IMR-90 (cell line): ENCODE measurements around the gene TPPP3. TPM values are rescaled to one million over a fixed set of nuclear protein-coding genes. Genes with fewer than 3 reads are reported as not detected.

Experiments
- ATAC-seq: fragments of 200-7000 bp; cut with Tn5 transposase; 2 replicates; pipeline ENCODE4 v1.9.1; 2020; ENCODE audit warnings: low read depth, mild to moderate bottlenecking, moderate library complexity
- BruUV-seq: library from RNA; stranded (reverse); fragments of 400-500 nt; replicated peaks from 2 replicates; lab custom pipeline; 2021; lab: Mats Ljungman, UMichigan
- CTCF ChIA-PET: fragments of 300-600 bp; formaldehyde crosslinking; extraction: SDS; loops from one replicate; lab custom pipeline; 2021; ENCODE audit warnings: antibody characterized with exemption; lab: Yijun Ruan, JAX
- POLR2A ChIA-PET: fragments of 300-600 bp; sonication (Branson Sonifier 250); formaldehyde crosslinking; loops from one replicate; lab custom pipeline; 2022; ENCODE audit warnings: antibody characterized with exemption; ENCODE audit not compliant: unreplicated experiment; lab: Charles Lee
- DNase-seq: peaks from one replicate; pipeline ENCODE4 v3.0.0; 2013
- H2AFZ ChIP-seq: replicated peaks from 2 replicates; pipeline ENCODE3; 2013; ENCODE audit warnings: low read length, mild to moderate bottlenecking; ENCODE audit not compliant: poor library complexity
- H2AK5ac ChIP-seq: 2 replicates; pipeline ENCODE4 v1.6.1; 2013; ENCODE audit warnings: low read depth, low read length, inconsistent platforms
- H2AK9ac ChIP-seq: replicated peaks from 2 replicates; pipeline ENCODE3; 2013; ENCODE audit warnings: mild to moderate bottlenecking, low read depth, low read length, moderate library complexity; ENCODE audit not compliant: poor library complexity
- H2BK120ac ChIP-seq: 2 replicates; pipeline ENCODE4 v1.6.1; 2013; ENCODE audit warnings: low read depth, low read length, inconsistent platforms
- H2BK15ac ChIP-seq: 3 replicates; pipeline ENCODE4 v1.6.1; 2013; ENCODE audit warnings: low read depth, low read length, inconsistent platforms
- H2BK20ac ChIP-seq: 2 replicates; pipeline ENCODE4 v1.6.1; 2013; ENCODE audit warnings: low read depth, mild to moderate bottlenecking, inconsistent platforms, low read length, moderate library complexity
- H2BK5ac ChIP-seq: 2 replicates; pipeline ENCODE4 v1.6.1; 2013; ENCODE audit warnings: mild to moderate bottlenecking, low read depth, low read length, inconsistent platforms; ENCODE audit not compliant: poor library complexity, severe bottlenecking
- H3K14ac ChIP-seq: replicated peaks from 2 replicates; pipeline ENCODE4 v1.6.1; 2013; ENCODE audit warnings: low read depth, low read length, inconsistent platforms
- H3K18ac ChIP-seq: 2 replicates; pipeline ENCODE4 v1.6.1; 2013; ENCODE audit warnings: low read depth, low read length, control low read depth
- H3K23ac ChIP-seq: 2 replicates; pipeline ENCODE4 v1.6.1; 2013; ENCODE audit warnings: low read depth, low read length, inconsistent platforms
- H3K27ac ChIP-seq: 2 replicates; pipeline ENCODE4 v1.5.1; 2013; ENCODE audit warnings: mild to moderate bottlenecking, control low read depth, low read length; ENCODE audit not compliant: insufficient read depth
- H3K27me3 ChIP-seq: 2 replicates; pipeline ENCODE4 v1.6.1; 2013; ENCODE audit warnings: low read length; ENCODE audit not compliant: control insufficient read depth, insufficient read depth
- H3K36me3 ChIP-seq: 2 replicates; pipeline ENCODE4 v1.6.1; 2013; ENCODE audit warnings: low read length, mixed read lengths; ENCODE audit not compliant: control insufficient read depth, insufficient read depth
- H3K4ac ChIP-seq: 2 replicates; pipeline ENCODE4 v1.6.1; 2013; ENCODE audit warnings: low read depth, low read length, inconsistent platforms
- H3K4me1 ChIP-seq: 2 replicates; pipeline ENCODE4 v1.6.1; 2013; ENCODE audit warnings: low read length, mixed read lengths; ENCODE audit not compliant: control insufficient read depth, insufficient read depth
- H3K4me2 ChIP-seq: 2 replicates; pipeline ENCODE4 v1.6.1; 2013; ENCODE audit warnings: low read depth, mild to moderate bottlenecking, control low read depth, low read length, moderate library complexity
- H3K4me3 ChIP-seq: 2 replicates; pipeline ENCODE4 v1.5.1; 2013; ENCODE audit warnings: low read depth, mild to moderate bottlenecking, control low read depth, low read length, moderate library complexity; ENCODE audit not compliant: insufficient read depth
- H3K56ac ChIP-seq: 2 replicates; pipeline ENCODE4 v1.6.1; 2013; ENCODE audit warnings: low read length, inconsistent platforms; ENCODE audit not compliant: insufficient read depth; ENCODE audit errors: extremely low read depth
- H3K79me1 ChIP-seq, 2 experiments: 2 replicates each; pipeline ENCODE4 v1.6.1; 2013; ENCODE audit warnings: low read length in 2 of 2, inconsistent platforms in 1 of 2, low read depth in 1 of 2
- H3K9ac ChIP-seq: 2 replicates; pipeline ENCODE4 v1.6.1; 2013; ENCODE audit warnings: low read depth, low read length, control low read depth
- H3K9me1 ChIP-seq: 2 replicates; pipeline ENCODE4 v1.6.1; 2013; ENCODE audit warnings: low read length, inconsistent platforms; ENCODE audit not compliant: insufficient read depth
- H3K9me3 ChIP-seq: 2 replicates; pipeline ENCODE4 v1.6.1; 2013; ENCODE audit warnings: low read length; ENCODE audit not compliant: control insufficient read depth, insufficient read depth
- H4K20me1 ChIP-seq: 2 replicates; pipeline ENCODE4 v1.6.1; 2013; ENCODE audit warnings: low read length, inconsistent platforms; ENCODE audit not compliant: insufficient read depth
- H4K5ac ChIP-seq: 2 replicates; pipeline ENCODE4 v1.6.1; 2013; ENCODE audit warnings: mild to moderate bottlenecking, low read depth, low read length, control low read depth
- H4K8ac ChIP-seq, 2 experiments: 2 replicates each; pipeline ENCODE4 v1.6.1; 2013; ENCODE audit warnings: low read depth in 2 of 2, low read length in 2 of 2, control low read depth in 1 of 2, inconsistent platforms in 1 of 2
- H4K91ac ChIP-seq: 2 replicates; pipeline ENCODE4 v1.6.1; 2013; ENCODE audit warnings: low read depth, low read length, inconsistent platforms; ENCODE audit not compliant: insufficient read depth
- MAZ ChIP-seq: IDR thresholded peaks from 2 replicates; pipeline ENCODE4 v1.6.1; 2012; ENCODE audit warnings: low read depth, mild to moderate bottlenecking, low read length, improper control_type of control experiment, moderate library complexity, borderline replicate concordance
- RAD21 ChIP-seq: IDR thresholded peaks from 2 replicates; pipeline ENCODE4 v1.6.1; 2012; ENCODE audit warnings: low read length, improper control_type of control experiment
- RCOR1 ChIP-seq: IDR thresholded peaks from 2 replicates; pipeline ENCODE4 v1.6.1; 2012; ENCODE audit warnings: mild to moderate bottlenecking, low read length, improper control_type of control experiment; ENCODE audit not compliant: insufficient replicate concordance
- SMC3 ChIP-seq: fragments of 150-350 bp; IDR thresholded peaks from 2 replicates; pipeline ENCODE4 v1.6.1; 2016; ENCODE audit warnings: low read depth, mild to moderate bottlenecking, antibody characterized with exemption, low read length, moderate library complexity
- WGBS, 2 experiments: methylation state at CpG; one replicate each; pipeline versions ENCODE4 v1.1.5 to v1.1.7; 2013; ENCODE audit warnings: missing lambda C conversion rate in 2 of 2; ENCODE audit not compliant: insufficient read length in 1 of 2; ENCODE audit errors: extremely low coverage in 2 of 2; 5-methylcytosine and 5-hydroxymethylcytosine counted together
- dilution Hi-C: fragments of 300-500 bp; cut with HindIII; formaldehyde crosslinking; loops from one replicate; pipeline ENCODE4 v1.14.3; 2018; ENCODE audit warnings: low sequenced_read_pairs; ENCODE audit not compliant: unreplicated experiment
- in situ Hi-C: fragments of 300-500 bp; cut with MboI; formaldehyde crosslinking; loops from 3 replicates; pipeline ENCODE4 v1.14.3; 2019; ENCODE audit warnings: low sequenced_read_pairs, inconsistent platforms, mixed read lengths
- intact Hi-C: fragments of 100-400 bp; cut with micrococcal nuclease; formaldehyde crosslinking; loops from 2 replicates; pipeline ENCODE4 v1.10.0; 2022
- polyA plus RNA-seq, 3 experiments: library from polyadenylated mRNA; depleted of rRNA; stranded (reverse); fragments of >200 nt; gene quantifications; 2 replicates each; pipeline ENCODE4 v1.2.3, GENCODE V29; 2012; ENCODE audit warnings: low replicate concordance in 1 of 3
- total RNA-seq: library from RNA; depleted of rRNA; stranded (reverse); fragments of >200 nt; gene quantifications from 2 replicates; pipeline ENCODE4 v1.2.3, GENCODE V29; 2012
- TF ChIP-seq, protein P1 (sequence below): conservative IDR thresholded peaks from 2 replicates; pipeline ENCODE4 v1.5.1; 2012; ENCODE audit warnings: mild to moderate bottlenecking, low read depth, low read length, improper control_type of control experiment

TPPP3 gene
- total and polyA plus RNA-seq, 2 of the 4 experiments (the other 2 are of a cell fraction): 0.54 to 2.4 TPM

DNA sequence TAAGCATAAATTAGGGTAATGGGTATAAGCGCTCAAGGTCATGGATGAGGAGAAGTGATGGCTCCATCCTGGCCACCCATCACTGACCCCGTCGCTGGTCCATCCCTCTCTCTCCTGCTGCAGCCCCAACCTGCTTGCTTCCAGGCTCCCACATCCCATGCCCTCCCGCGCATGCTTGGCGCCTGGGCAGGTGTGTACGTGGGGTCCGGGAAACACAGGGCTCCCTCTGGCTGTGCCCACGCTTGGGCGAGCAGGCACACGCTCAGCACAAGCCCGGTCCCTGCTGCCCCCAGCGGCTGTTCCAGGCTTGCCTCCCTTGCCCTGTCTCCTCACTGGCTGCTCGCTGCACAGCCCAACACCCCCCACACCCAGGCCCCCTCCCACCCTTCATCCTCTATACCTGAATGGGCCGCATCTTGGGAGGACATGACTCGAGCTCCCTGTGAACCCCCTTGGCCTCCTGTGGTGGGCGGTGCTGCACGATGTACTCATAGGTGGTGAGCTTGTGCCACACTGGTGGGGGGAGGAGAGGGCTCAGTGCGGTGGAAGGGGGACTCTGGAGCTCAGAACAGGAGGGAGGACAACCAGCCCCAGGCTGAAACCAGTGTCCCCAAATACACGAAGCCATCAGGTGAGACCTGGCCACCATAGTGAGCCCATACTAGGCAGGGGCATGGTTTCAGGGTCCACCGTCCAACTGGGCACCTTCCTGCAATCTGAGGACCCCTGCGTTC lies 4.7 kb upstream of the TPPP3 start:
- no peak overlapping the region for H3K4ac ChIP-seq
- H4K5ac ChIP-seq: no peak overlapping the region
- DNase-seq: no peak
- no peak overlapping the region for H4K8ac ChIP-seq
- H2AK9ac ChIP-seq: no peak overlapping the region
- H2AFZ ChIP-seq: no peak overlapping the region
- H3K14ac ChIP-seq: no peak overlapping the region
- H3K4me1 ChIP-seq: peaks cover 14% of the 10 kb centered on the region
- in situ Hi-C loops (no loop called here), dilution Hi-C loops (no loop called here), intact Hi-C loops (loop anchor here (2.0 kb wide), 1 partner anchor 137 kb away; no protein-coding TSS in a partner anchor)
- no peak overlapping the region for H3K9ac ChIP-seq
- peaks cover under 1% of the 10 kb centered on the region; the same call in 1 of the 2 replicates for H3K9me1 ChIP-seq
- H3K4me3 ChIP-seq: no peak overlapping the region
- no peak overlapping the region for H3K4me2 ChIP-seq
- H3K36me3 ChIP-seq: no peaks in the 10 kb centered on the region
- no peak for ATAC-seq
- H2AK5ac ChIP-seq: no peak overlapping the region
- no peaks in the 10 kb centered on the region for H3K27me3 ChIP-seq
- no peak overlapping the region for H3K27ac ChIP-seq
- H2BK5ac ChIP-seq: no peak overlapping the region
- no peak overlapping the region for H3K18ac ChIP-seq
- H4K91ac ChIP-seq: no peak overlapping the region
- H2BK15ac ChIP-seq: no peak overlapping the region
- ChIA-PET CTCF (no interaction called here), POLR2A (no interaction called here)
- 93% methylated on average over 9 of the region's 22 CpGs; no CpG with 5 or more reads in 1 of the 2 experiments for WGBS, 2 experiments
- H3K9me3 ChIP-seq: no peaks in the 10 kb centered on the region
- no peak overlapping the region for H2BK20ac ChIP-seq
- TF ChIP-seq RCOR1: no peak
- no peak for TF ChIP-seq MAZ
- no peak for TF ChIP-seq RAD21
- TF ChIP-seq, protein P1, sequence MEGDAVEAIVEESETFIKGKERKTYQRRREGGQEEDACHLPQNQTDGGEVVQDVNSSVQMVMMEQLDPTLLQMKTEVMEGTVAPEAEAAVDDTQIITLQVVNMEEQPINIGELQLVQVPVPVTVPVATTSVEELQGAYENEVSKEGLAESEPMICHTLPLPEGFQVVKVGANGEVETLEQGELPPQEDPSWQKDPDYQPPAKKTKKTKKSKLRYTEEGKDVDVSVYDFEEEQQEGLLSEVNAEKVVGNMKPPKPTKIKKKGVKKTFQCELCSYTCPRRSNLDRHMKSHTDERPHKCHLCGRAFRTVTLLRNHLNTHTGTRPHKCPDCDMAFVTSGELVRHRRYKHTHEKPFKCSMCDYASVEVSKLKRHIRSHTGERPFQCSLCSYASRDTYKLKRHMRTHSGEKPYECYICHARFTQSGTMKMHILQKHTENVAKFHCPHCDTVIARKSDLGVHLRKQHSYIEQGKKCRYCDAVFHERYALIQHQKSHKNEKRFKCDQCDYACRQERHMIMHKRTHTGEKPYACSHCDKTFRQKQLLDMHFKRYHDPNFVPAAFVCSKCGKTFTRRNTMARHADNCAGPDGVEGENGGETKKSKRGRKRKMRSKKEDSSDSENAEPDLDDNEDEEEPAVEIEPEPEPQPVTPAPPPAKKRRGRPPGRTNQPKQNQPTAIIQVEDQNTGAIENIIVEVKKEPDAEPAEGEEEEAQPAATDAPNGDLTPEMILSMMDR: no peak
- no peak for TF ChIP-seq SMC3
- no peaks in the 10 kb centered on the region for H4K20me1 ChIP-seq
- BruUV-seq: no TSS peak
- no peak overlapping the region for H3K23ac ChIP-seq
- H3K56ac ChIP-seq: no peak overlapping the region
- H2BK120ac ChIP-seq: no peak overlapping the region
- H3K79me1 ChIP-seq: no peaks in the 10 kb centered on the region
